Activated CD4-positive, alpha-beta memory T cell treated with anti-CD3 and anti-CD28 coated beads, Interleukin-2, amount 10 ng/mL, durations not matched to agents 7 days and 5 days (primary cell): ENCODE data around the gene ANO1. TPM values are rescaled to one million over a fixed set of nuclear protein-coding genes. Genes with fewer than 3 reads are reported as not detected.

Experiments used
- CTCF ChIA-PET: fragments of 350-600 bp; sonication (Branson Sonifier 250); formaldehyde crosslinking; loops from one replicate; lab custom pipeline; 2021; ENCODE audit warnings: antibody characterized with exemption, inconsistent platforms; lab: Charles Lee
- POLR2A ChIA-PET: fragments of 350-600 bp; sonication (Branson Sonifier 250); formaldehyde crosslinking; loops from one replicate; lab custom pipeline; 2021; ENCODE audit warnings: antibody characterized with exemption; lab: Charles Lee
- DNase-seq: peaks from one replicate; pipeline ENCODE4 v3.0.0-alpha.2; 2020
- H3K27ac Mint-ChIP-seq: one replicate; pipeline ENCODE4 v1.8.0; 2021; ENCODE audit warnings: mild to moderate bottlenecking, mixed read lengths
- H3K27me3 Mint-ChIP-seq: one replicate; pipeline ENCODE4 v1.8.0; 2021; ENCODE audit warnings: mixed read lengths
- H3K36me3 Mint-ChIP-seq: one replicate; pipeline ENCODE4 v1.8.0; 2021; ENCODE audit warnings: low read depth, mixed read lengths
- H3K4me1 Mint-ChIP-seq: one replicate; pipeline ENCODE4 v1.8.0; 2021; ENCODE audit warnings: mixed read lengths
- H3K4me3 Mint-ChIP-seq: one replicate; pipeline ENCODE4 v1.8.0; 2021; ENCODE audit warnings: mild to moderate bottlenecking, mixed read lengths
- H3K9me3 Mint-ChIP-seq: one replicate; pipeline ENCODE4 v1.8.0; 2021; ENCODE audit warnings: mixed read lengths
- total RNA-seq, 2 experiments: library from RNA; stranded (reverse); gene quantifications; one replicate each; pipeline ENCODE4 v1.2.3, GENCODE V29; 2021

ANO1 gene
- total RNA-seq, 2 experiments from 2014 or later = not detected

GRCh38 chr11:70071996-70072395 is 6.1 kb upstream of the ANO1 start:
- POLR2A ChIA-PET = no interaction called here
- Mint-ChIP-seq H3K4me1 (no peaks in the 10 kb centered on the region), H3K27me3 (peaks cover 52% of the 10 kb centered on the region), H3K4me3 (no peak overlapping the region), H3K36me3 (no peaks in the 10 kb centered on the region), H3K9me3 (no peaks in the 10 kb centered on the region), H3K27ac (no peak overlapping the region)
- CTCF ChIA-PET = interaction anchor here (0.5 kb wide), 1 partner anchor 10 kb away, joined by 5 read pairs; no protein-coding TSS in a partner anchor
- no peak for DNase-seq

GRCh38 chr11:70072461-70072860 is 5.7 kb upstream of the ANO1 start:
- DNase-seq = no peak
- Mint-ChIP-seq H3K4me3 (no peak overlapping the region), H3K9me3 (no peaks in the 10 kb centered on the region), H3K27ac (no peak overlapping the region), H3K4me1 (no peaks in the 10 kb centered on the region), H3K27me3 (peaks cover 56% of the 10 kb centered on the region), H3K36me3 (no peaks in the 10 kb centered on the region)
- POLR2A ChIA-PET = no interaction called here
- CTCF ChIA-PET = interaction anchor here (0.5 kb wide), 1 partner anchor 11 kb away, joined by 5 read pairs; no protein-coding TSS in a partner anchor

- Mint-ChIP-seq H3K27me3 (peaks cover 58% of the 10 kb centered on the region), H3K4me3 (no peak overlapping the region), H3K9me3 (no peaks in the 10 kb centered on the region), H3K36me3 (no peaks in the 10 kb centered on the region), H3K27ac (no peak overlapping the region), H3K4me1 (no peaks in the 10 kb centered on the region)
- POLR2A ChIA-PET = no interaction called here
- CTCF ChIA-PET = no interaction called here
- DNase-seq = no peak
Measured at GRCh38 chr11:70072861-70073755, 5.0 kb upstream of the ANO1 start.

GRCh38 chr11:70073871-70074371 is 4.2 kb upstream of the ANO1 start:
- ChIA-PET CTCF (no interaction called here), POLR2A (no interaction called here)
- H3K4me1 Mint-ChIP-seq = no peaks in the 10 kb centered on the region

GRCh38 chr11:70074746-70075145 is 3.4 kb upstream of the ANO1 start:
- Mint-ChIP-seq H3K9me3 (no peaks in the 10 kb centered on the region), H3K27me3 (peaks cover 58% of the 10 kb centered on the region), H3K36me3 (no peaks in the 10 kb centered on the region), H3K4me3 (no peak overlapping the region), H3K4me1 (no peaks in the 10 kb centered on the region), H3K27ac (no peak overlapping the region)
- DNase-seq = no peak
- ChIA-PET CTCF (no interaction called here), POLR2A (no interaction called here)

More at GRCh38 chr11:70073871-70074371, 4.2 kb upstream of the ANO1 start:
- Mint-ChIP-seq H3K4me3 (no peak overlapping the region), H3K9me3 (no peaks in the 10 kb centered on the region), H3K27ac (no peak overlapping the region), H3K27me3 (peaks cover 54% of the 10 kb centered on the region), H3K36me3 (no peaks in the 10 kb centered on the region)
- no peak for DNase-seq

- no peak for DNase-seq
- Mint-ChIP-seq H3K27ac (no peak overlapping the region), H3K27me3 (peaks cover 58% of the 10 kb centered on the region), H3K9me3 (no peaks in the 10 kb centered on the region), H3K4me3 (no peak overlapping the region), H3K36me3 (no peaks in the 10 kb centered on the region), H3K4me1 (no peaks in the 10 kb centered on the region)
- POLR2A ChIA-PET = no interaction called here
- CTCF ChIA-PET = interaction anchor here (1.3 kb wide), 1 partner anchor 121 kb away, joined by 3 read pairs; no protein-coding TSS in a partner anchor
Measured at GRCh38 chr11:70075836-70076235, 2.3 kb upstream of the ANO1 start.

- Mint-ChIP-seq H3K36me3 (no peaks in the 10 kb centered on the region), H3K4me1 (no peaks in the 10 kb centered on the region), H3K4me3 (no peak overlapping the region), H3K27me3 (peaks cover 54% of the 10 kb centered on the region), H3K27ac (no peak overlapping the region), H3K9me3 (no peaks in the 10 kb centered on the region)
- ChIA-PET POLR2A (no interaction called here), CTCF (interaction anchor here (1.3 kb wide), 1 partner anchor 120 kb away, joined by 3 read pairs; no protein-coding TSS in a partner anchor)
- no peak for DNase-seq
Measured at GRCh38 chr11:70076461-70076931, 1.6 kb upstream of the ANO1 start.

GRCh38 chr11:70077411-70078094 is 564 bp upstream of the ANO1 start:
- ChIA-PET CTCF (no interaction called here), POLR2A (no interaction called here)
- DNase-seq = no peak
- Mint-ChIP-seq H3K27me3 (peaks cover 44% of the 10 kb centered on the region), H3K36me3 (no peaks in the 10 kb centered on the region), H3K9me3 (no peaks in the 10 kb centered on the region), H3K4me3 (no peak overlapping the region), H3K4me1 (no peaks in the 10 kb centered on the region), H3K27ac (no peak overlapping the region)

- Mint-ChIP-seq H3K4me1 (no peaks in the 10 kb centered on the region), H3K27me3 (peaks cover 31% of the 10 kb centered on the region), H3K9me3 (no peaks in the 10 kb centered on the region), H3K36me3 (no peaks in the 10 kb centered on the region), H3K4me3 (no peak overlapping the region), H3K27ac (no peak overlapping the region)
- no peak for DNase-seq
- ChIA-PET CTCF (no interaction called here), POLR2A (no interaction called here)
Measured at GRCh38 chr11:70078781-70079616, 882 bp downstream of the ANO1 start.

GRCh38 chr11:70079691-70080090 is 1.6 kb downstream of the ANO1 start:
- Mint-ChIP-seq H3K4me3 (no peak overlapping the region), H3K36me3 (no peaks in the 10 kb centered on the region), H3K9me3 (no peaks in the 10 kb centered on the region), H3K27ac (no peak overlapping the region), H3K27me3 (peaks cover 25% of the 10 kb centered on the region), H3K4me1 (no peaks in the 10 kb centered on the region)
- ChIA-PET POLR2A (no interaction called here), CTCF (no interaction called here)
- no peak for DNase-seq

GRCh38 chr11:70080763-70081162 is 2.6 kb downstream of the ANO1 start:
- Mint-ChIP-seq H3K4me3 (no peak overlapping the region), H3K36me3 (no peaks in the 10 kb centered on the region), H3K27ac (no peak overlapping the region), H3K27me3 (peaks cover 20% of the 10 kb centered on the region), H3K4me1 (no peaks in the 10 kb centered on the region), H3K9me3 (no peaks in the 10 kb centered on the region)
- no peak for DNase-seq
- ChIA-PET CTCF (interaction anchor here (0.7 kb wide), 1 partner anchor 98 kb away, joined by 4 read pairs; no protein-coding TSS in a partner anchor), POLR2A (no interaction called here)

- Mint-ChIP-seq H3K27ac (no peak overlapping the region), H3K9me3 (no peaks in the 10 kb centered on the region), H3K4me1 (no peaks in the 10 kb centered on the region), H3K36me3 (no peaks in the 10 kb centered on the region), H3K27me3 (peaks cover 13% of the 10 kb centered on the region), H3K4me3 (no peak overlapping the region)
- DNase-seq = no peak
- POLR2A ChIA-PET = no interaction called here
- CTCF ChIA-PET = interaction anchor here (0.6 kb wide), 2 partner anchors 165 to 304 kb away, joined by 3 read pairs; no protein-coding TSS in a partner anchor
Measured at GRCh38 chr11:70082829-70083228, 4.7 kb downstream of the ANO1 start.
